ENCODE measurements around the gene GPR158.

The GPR158 gene

DNA sequence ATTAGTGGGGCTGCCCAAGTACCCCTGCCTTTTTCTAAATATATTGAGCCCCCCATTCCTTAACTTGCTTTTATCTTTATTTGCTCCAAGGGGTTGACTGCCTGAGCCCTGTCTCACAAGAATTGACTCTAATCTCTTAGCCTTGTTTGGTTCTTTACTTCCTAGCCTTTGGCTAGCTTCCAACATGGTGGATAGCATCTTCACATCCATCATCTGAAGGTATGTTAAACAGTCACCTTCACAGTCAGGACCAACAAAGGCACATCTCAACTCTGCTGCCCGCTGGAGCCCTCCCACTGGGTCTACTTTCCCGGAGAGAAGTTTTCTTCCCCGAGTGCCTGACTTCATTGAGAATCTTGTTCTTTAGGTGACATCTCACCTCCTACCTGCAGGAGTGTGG is 329.5 kb downstream of the GPR158 start:
- no peak for DNase-seq (ENCODE audit: low read depth in 2 of 2)

DNA sequence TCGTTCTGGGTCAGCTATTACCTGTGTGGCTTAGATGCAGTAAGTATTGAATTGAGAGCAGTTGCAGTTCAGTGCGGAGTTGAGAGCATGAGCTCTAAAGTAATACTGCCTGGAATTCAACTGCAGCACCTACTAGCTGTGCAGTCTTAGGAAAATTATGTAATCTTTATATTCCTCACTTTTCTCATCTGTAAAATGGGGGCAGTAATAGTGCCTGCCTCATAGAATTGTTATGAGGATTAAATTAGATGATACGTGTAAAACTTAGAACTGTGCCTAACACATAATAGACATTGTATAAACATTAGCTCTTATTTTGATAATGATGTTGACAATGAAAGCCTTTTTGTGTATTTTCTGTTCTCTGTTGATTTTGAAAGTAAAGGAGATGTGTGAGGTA is 330.0 kb downstream of the GPR158 start:
- no peak for DNase-seq (ENCODE audit: low read depth in 2 of 2)

GRCh38 chr10:25505466-25505865 is 330.7 kb downstream of the GPR158 start:
- DNase-seq (ENCODE audit: low read depth in 2 of 2): no peak

DNA sequence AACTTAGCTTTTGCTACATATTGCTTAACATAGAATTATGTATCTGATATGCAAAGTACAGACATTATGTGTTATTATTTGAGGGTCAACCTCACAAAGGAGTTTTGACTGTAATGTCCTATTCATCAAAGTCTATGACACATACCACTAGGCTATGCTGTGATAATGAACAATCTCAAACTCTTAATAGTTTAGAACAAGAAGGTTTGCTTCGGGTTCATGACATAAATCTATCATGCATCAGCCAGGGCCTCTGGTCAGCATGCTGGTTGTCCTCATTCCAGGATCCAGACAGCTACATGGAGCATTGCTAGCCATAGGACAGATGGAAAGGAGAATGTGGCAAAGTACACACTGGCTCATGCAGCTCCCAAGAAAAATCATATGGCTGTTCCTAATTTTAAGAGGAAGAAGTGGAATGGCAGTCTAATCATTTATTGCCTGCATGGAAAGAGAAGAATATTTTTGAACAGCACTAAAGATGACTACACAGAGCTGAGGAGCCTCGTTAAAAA is 332.1 kb downstream of the GPR158 start:
- DNase-seq (ENCODE audit: low read depth in 2 of 2): no peak

GRCh38 chr10:25508112-25508815 is 333.5 kb downstream of the GPR158 start:
- no peak for DNase-seq (ENCODE audit: low read depth in 2 of 2)

DNA sequence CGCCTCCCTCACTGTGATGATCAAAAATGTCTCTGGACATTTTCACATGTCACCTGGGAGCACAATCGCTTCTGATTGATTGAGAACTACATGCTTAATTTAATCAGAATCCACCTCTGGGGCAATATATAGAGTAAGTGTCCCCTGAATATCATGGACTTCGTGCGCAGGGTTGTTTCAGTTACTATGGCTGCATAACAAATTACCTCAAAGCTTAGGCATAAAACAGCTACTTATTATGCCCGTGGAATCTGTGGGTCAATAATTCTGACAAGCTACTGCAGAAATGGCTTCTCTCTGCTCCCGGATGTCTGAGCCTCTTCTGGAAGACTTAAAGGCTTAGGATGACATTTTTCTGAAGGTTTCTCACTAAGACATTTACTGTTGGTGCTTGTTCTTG is 334.4 kb downstream of the GPR158 start:
- DNase-seq (ENCODE audit: low read depth in 2 of 2): no peak

DNA sequence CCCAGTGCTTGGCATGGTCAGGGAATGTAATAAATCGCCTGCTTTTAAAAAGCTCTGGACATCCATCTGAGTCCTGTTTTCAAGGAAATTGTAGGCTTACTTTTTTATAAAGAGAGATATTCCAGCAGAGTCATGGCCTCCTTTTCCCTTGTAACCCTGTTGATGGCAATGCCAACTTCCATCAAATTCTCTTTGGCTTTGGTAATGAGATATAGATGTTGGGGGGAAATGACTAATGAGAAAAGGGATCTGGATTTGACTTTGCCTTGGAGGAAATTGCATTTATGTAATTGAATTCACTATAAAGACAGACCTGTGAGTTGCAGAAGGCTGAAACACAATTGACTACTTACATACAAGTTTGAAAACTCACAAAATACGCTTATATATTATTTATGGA is 347.5 kb downstream of the GPR158 start:
- no peak for DNase-seq (ENCODE audit: low read depth in 2 of 2)

- DNase-seq (ENCODE audit: low read depth in 2 of 2): no peak
Measured at GRCh38 chr10:25522946-25523608, 348.3 kb downstream of the GPR158 start.

DNA sequence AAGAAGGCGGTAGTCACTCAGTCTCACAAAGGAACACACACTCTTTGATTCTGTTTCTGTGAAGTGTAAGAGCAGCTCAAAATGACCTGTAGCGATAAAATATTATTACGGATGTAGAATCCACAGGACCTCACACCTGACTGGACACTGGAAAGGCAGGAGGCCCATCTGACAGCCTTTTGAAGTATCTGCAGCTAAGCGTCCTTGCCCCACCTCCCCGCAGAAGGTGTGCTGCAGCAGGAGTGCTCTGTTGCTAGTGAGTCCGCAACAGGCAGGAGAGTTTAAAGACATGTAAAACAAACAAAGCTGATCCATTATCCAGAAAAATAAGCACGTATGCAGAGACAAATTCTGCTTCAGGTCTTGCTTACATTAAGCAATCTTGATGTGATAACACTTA is 355.5 kb downstream of the GPR158 start:
- no peak for DNase-seq (ENCODE audit: low read depth in 2 of 2)

DNA sequence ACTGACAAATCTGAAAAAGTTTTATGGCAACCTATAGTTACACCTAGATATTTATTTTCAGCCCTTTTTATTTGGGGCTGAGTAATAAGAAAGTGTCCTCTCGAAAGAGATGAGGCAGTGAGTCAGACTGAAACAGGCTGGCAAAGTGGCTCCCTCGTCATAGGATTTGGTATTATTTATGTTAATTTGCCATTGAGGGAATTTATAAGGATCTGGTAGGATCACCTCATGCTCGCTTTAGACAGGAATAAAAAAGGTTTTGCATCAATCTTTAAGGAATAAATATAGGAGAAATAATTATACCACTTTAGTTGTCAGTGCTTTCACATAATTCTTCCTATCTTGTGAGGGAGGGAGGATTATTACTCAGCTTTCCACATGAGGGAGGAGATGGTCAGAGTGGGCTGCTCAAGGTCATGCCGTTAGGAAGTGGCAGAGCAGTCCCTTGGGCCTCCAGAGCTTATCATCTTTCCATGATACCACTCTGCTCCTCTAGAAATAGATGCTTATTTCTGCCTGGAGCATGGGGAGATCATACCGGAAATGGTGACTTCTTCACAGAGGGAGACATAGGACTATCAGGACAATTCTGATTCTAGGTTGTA is 356.8 kb downstream of the GPR158 start:
- DNase-seq (ENCODE audit: low read depth in 2 of 2): no peak

DNA sequence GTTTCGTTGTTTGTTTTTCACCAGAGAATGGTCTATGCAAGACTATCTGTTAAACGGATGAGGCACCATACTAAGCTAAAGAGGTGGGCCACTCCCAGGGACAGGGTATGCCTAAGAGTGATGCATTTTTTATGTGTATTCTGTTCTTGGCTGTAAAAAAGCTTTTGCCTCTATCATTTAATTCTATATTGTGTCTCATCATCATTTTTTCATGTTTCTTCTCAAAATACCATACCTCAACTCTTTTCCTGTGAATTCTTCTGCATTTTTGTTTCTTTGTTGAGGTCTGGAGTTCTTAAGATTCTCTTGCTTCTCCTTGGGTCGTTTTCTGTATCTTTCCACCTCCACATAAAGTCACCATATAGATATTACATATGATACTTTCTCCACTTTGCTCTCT is 357.4 kb downstream of the GPR158 start:
- DNase-seq (ENCODE audit: low read depth in 2 of 2): no peak

DNA sequence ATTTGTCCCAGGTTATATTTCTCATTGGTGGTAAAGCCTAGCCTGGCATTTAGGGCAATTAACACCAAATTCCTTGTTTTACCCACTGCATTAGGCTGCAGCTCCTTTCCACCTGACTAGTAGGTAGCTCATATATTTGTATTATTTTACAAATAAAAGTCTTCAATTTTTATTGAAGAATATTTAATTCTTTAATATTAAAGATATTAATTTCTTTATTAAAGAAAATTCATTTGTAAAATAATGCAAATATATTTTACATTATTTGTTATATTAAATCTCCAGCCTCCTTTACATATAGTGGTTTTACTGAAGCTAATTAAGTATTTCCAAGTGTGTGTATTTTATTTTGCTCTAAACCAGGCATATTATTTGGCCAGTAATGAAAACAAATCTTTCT is 361.2 kb downstream of the GPR158 start:
- DNase-seq (ENCODE audit: low read depth in 2 of 2): no peak

DNA sequence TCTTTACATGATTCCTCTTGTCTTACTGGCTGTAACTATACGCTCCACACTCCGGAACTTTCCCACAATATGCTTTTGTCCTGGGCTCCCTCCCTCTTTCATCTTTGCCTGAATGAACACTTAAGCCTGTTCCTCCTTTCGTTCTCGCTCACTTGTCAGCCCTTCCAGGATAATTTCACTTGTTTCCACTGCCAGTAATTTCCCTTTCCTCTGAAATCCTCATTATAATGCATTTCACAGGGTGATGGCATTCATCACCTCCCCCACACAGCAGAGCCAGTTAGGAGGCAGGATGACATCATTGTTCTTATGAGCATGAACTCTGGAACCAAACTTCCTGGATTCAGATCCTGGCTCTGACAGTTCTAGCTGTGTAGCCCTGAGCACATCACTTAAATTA is 372.6 kb downstream of the GPR158 start:
- DNase-seq (ENCODE audit: low read depth in 2 of 2): no peak

DNA sequence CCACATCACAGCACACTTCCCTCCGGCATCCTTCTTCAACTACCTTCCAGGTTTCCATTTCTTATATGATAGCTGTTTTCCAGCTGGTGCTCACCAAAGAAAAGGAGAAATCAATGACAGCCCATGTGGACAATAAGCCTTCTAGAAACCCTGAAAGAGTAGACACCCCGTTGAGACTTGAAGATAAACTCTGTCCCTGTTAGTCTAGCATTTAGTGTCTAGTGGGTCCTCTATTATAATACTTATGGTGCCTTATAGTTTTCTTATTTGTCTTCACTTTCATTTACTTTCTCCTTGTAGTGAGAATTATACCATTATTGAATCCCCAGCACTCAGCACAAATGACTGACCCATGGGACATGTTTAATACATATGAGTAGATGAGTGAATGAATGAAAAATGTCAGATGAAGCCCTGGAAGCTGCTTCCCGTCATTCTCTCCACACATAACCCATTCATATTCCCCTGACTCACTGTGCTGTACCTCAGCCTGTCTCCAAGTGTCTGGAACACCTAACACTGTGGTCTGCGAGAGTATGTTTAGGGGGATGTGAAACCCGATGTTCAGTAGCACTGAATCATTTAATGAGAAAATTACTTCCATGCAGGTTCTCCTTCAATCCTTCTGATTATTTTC is 377.6 kb downstream of the GPR158 start:
- no peak for DNase-seq (ENCODE audit: low read depth in 2 of 2)

DNA sequence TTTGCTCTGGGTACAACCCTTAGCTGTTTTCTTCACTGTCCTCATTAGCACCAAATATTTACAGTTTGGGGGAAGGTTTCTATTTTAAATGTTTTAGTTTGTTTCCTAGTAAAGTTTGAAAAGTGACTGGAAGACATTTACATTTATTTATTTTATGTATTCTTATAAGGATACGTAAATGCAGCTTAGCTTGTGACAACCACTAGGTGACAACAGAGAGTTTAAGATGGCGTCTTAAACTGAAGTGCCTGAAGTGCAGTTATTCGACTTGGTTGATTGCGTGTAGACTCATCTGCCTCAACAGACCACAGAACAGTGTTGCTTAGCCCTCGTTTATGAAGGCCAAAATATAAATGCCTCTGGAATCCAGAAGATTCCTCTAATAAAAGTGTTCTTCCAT is 381.1 kb downstream of the GPR158 start:
- no peak for DNase-seq (ENCODE audit: low read depth in 2 of 2)

DNA sequence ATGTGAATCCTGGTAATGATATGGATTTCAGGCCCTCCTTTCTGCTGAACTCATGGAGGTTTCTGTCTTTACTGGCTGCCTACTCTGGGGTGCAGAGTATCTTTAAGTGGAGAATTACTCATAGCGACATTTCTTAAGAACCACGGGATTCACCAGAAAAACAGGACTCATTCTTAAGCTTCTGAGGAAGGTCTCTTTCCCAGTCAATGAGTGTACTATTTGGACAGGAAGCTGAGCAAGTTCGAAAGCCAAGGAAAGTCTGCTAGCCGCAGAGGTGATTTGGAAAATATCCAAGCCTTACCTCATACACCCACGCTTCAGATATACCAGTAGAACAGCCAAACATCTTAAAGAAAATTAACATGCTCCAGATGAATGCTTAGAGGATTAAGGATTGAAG is 381.7 kb downstream of the GPR158 start:
- DNase-seq (ENCODE audit: low read depth in 2 of 2): no peak

- DNase-seq (ENCODE audit: low read depth in 2 of 2): no peak
Measured at GRCh38 chr10:25557136-25557535, 382.3 kb downstream of the GPR158 start.

GRCh38 chr10:25561758-25562157 is 387.0 kb downstream of the GPR158 start:
- DNase-seq (ENCODE audit: low read depth in 2 of 2): no peak

DNA sequence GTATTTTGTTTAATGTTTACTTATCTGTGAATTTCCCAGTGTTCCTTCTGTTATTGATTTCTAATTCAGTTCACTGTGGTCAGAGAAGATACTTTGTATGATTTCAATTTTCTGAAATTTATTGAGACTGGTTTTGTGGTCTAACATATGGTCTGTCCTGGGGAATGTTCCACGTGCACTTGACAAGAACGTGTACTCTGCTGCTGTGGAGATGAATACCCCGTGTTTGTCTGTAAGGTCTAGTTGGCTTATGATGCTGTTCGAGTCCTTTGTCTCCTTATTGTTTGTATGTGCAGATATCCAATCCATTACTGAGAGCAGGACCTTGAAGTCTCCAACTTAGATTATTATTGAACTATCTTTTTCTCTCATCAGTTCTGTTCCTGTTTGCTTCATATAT is 387.7 kb downstream of the GPR158 start:
- no peak for DNase-seq (ENCODE audit: low read depth in 2 of 2)

GRCh38 chr10:25564351-25564750 is 389.6 kb downstream of the GPR158 start:
- DNase-seq (ENCODE audit: low read depth in 2 of 2): no peak

DNA sequence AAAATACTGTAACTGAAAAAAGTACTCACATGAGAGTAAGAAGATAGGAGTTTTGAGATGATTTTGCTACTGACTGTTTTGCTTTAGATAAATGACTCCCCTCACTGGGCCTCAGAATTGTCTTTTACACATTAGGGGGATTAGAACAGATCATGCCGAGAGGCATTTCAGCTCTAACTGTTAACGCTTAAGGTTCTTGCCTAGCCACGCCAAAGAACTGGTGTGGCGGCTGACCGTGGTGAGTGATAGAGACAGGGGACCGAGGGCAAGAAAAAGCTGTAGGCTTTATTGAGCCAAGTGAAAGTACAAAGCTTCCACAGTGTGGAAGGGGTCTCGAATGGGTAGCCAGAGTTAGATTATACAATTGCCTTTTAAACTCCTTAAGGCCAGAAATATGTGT is 390.8 kb downstream of the GPR158 start:
- no peak for DNase-seq (ENCODE audit: low read depth in 2 of 2)

- no peak for DNase-seq (ENCODE audit: low read depth in 2 of 2)
Measured at GRCh38 chr10:25573316-25573715, 398.5 kb downstream of the GPR158 start.

- no peak for DNase-seq (ENCODE audit: low read depth in 2 of 2)
Measured at GRCh38 chr10:25575343-25575742, 400.5 kb downstream of the GPR158 start.
